Hepatocyte (in vitro differentiated cells): Measurements from ENCODE around the gene PRPF8.

Experiments used
- CTCF ChIP-seq: fragments of 200-600 bp; sonication (generic); IDR thresholded peaks from 2 replicates; pipeline ENCODE4 v1.5.1; 2016; ENCODE audit warnings: antibody characterized with exemption, mild to moderate bottlenecking; ENCODE audit not compliant: poor library complexity
- EZH2 ChIP-seq: fragments of 200-600 bp; sonication (generic); IDR thresholded peaks from 2 replicates; pipeline ENCODE4 v1.6.1; 2016; ENCODE audit warnings: antibody characterized with exemption, mild to moderate bottlenecking, borderline replicate concordance
- EZH2phosphoT487 ChIP-seq: fragments of 200-600 bp; sonication (generic); IDR thresholded peaks from one replicate; pipeline ENCODE4 v1.6.1; 2018; ENCODE audit warnings: antibody characterized with exemption, mild to moderate bottlenecking, low read depth, moderate library complexity; ENCODE audit not compliant: unreplicated experiment, severe bottlenecking

GRCh38 chr17:1630662-1631061, 54.0 kb downstream of the PRPF8 start:
- TF ChIP-seq CTCF = no peak
- TF ChIP-seq EZH2phosphoT487 = no peak
- no peak for TF ChIP-seq EZH2
